Testis (tissue), 3 donors: ENCODE results near the gene USP49. TPM values are rescaled to one million over a fixed set of nuclear protein-coding genes. Genes with fewer than 3 reads are reported as not detected.
"Not testable (repeated sequence)": the region's sequence is repeated elsewhere in the genome, so short reads cannot be mapped to it uniquely, and the experiment has no call there.

Experiments
- DNase-seq: peaks from one replicate; pipeline ENCODE4 v3.0.0-alpha.2; 2019
- H3K27ac ChIP-seq, 2 donors: fragments of 200-600 bp; sonication (generic); one replicate each; pipeline ENCODE4 v1.5.1; 2019
- H3K27me3 ChIP-seq: fragments of 200-600 bp; sonication (generic); one replicate; pipeline ENCODE4 v1.5.1; 2019
- H3K36me3 ChIP-seq: fragments of 200-600 bp; sonication (generic); one replicate; pipeline ENCODE4 v1.5.1; 2017; ENCODE audit warnings: low read depth; ENCODE audit errors: missing control alignments
- H3K4me1 ChIP-seq: fragments of 200-600 bp; sonication (generic); one replicate; pipeline ENCODE4 v1.5.1; 2019
- H3K4me3 ChIP-seq, 2 donors: fragments of 200-600 bp; sonication (generic); one replicate each; pipeline ENCODE4 v1.5.1; 2017 to 2019
- H3K9me3 ChIP-seq: fragments of 200-600 bp; sonication (generic); one replicate; pipeline ENCODE4 v1.5.1; 2017
- POLR2A ChIP-seq: fragments of 450-650 bp; IDR thresholded peaks from one replicate; pipeline ENCODE4 v1.6.1; 2017; ENCODE audit warnings: antibody characterized with exemption, mild to moderate bottlenecking, moderate library complexity
- WGBS, 2 donors: methylation state at CpG; one replicate each; pipeline ENCODE4 v1.1.5; 2018; 5-methylcytosine and 5-hydroxymethylcytosine counted together
- intact Hi-C: fragments of 100-400 bp; cut with DNase I; formaldehyde crosslinking; loops from one replicate; pipeline ENCODE4 v1.15.1; 2023; ENCODE audit warnings: low total_unique reads
- polyA plus RNA-seq: library from polyadenylated mRNA; stranded (reverse); fragments of 350-450 nt; fragmentation: Illumina TruSeq; extraction: RNeasy Lipid Tissue Mini Kit (QIAGEN cat#74804); gene quantifications from one replicate; pipeline ENCODE4 v1.2.3, GENCODE V29; 2014; ENCODE audit warnings: low read depth, low replicate concordance; ENCODE audit not compliant: insufficient read depth
- total RNA-seq, 2 donors: library from RNA; depleted of rRNA; stranded (reverse); fragments of >200 nt; gene quantifications; one replicate each; pipeline ENCODE4 v1.2.3, GENCODE V29; 2016
- TF ChIP-seq, protein P1 (sequence below), 3 experiments: fragments of 450-650 bp in 2 of 3; fragments of 200-600 bp in 1 of 3; sonication (generic) in 1 of 3; IDR thresholded peaks; one replicate each; pipeline ENCODE4 v1.5.1; 2016 to 2019; ENCODE audit warnings: antibody characterized with exemption in 3 of 3, mild to moderate bottlenecking in 2 of 3, moderate library complexity in 1 of 3

USP49 gene
- total and polyA plus RNA-seq, 3 donors from 2014 or later = 9.3 to 26.3 (median 19.7) TPM

GRCh38 chr6:41770381-41771057 lies 124.7 kb downstream of the USP49 start:
- TF ChIP-seq, protein P1, sequence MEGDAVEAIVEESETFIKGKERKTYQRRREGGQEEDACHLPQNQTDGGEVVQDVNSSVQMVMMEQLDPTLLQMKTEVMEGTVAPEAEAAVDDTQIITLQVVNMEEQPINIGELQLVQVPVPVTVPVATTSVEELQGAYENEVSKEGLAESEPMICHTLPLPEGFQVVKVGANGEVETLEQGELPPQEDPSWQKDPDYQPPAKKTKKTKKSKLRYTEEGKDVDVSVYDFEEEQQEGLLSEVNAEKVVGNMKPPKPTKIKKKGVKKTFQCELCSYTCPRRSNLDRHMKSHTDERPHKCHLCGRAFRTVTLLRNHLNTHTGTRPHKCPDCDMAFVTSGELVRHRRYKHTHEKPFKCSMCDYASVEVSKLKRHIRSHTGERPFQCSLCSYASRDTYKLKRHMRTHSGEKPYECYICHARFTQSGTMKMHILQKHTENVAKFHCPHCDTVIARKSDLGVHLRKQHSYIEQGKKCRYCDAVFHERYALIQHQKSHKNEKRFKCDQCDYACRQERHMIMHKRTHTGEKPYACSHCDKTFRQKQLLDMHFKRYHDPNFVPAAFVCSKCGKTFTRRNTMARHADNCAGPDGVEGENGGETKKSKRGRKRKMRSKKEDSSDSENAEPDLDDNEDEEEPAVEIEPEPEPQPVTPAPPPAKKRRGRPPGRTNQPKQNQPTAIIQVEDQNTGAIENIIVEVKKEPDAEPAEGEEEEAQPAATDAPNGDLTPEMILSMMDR (IDR thresholded peaks at IDR 0.05) = no peak
- no peak for TF ChIP-seq POLR2A
- no peak for DNase-seq
- no peak overlapping the region for H3K4me3 ChIP-seq
- H3K36me3 ChIP-seq = no peaks in the 10 kb centered on the region
- no peaks in the 10 kb centered on the region for H3K9me3 ChIP-seq
- intact Hi-C loops = no loop called here
- H3K27me3 ChIP-seq = no peaks in the 10 kb centered on the region
- WGBS, 2 donors = 92% methylated on average over 8 to 30 of the region's 30 CpGs
- no peak overlapping the region for H3K27ac ChIP-seq
- peaks cover 4% of the 10 kb centered on the region for H3K4me1 ChIP-seq

GRCh38 chr6:41769376-41769775 lies 125.8 kb downstream of the USP49 start:
- no peaks in the 10 kb centered on the region for H3K36me3 ChIP-seq
- H3K9me3 ChIP-seq = no peaks in the 10 kb centered on the region
- TF ChIP-seq, protein P1 (IDR thresholded peaks at IDR 0.05) = no peak
- no peak for TF ChIP-seq POLR2A
- no peaks in the 10 kb centered on the region for H3K27me3 ChIP-seq
- DNase-seq = no peak
- no peak overlapping the region for H3K27ac ChIP-seq
- 97 to 98% methylated on average over 8 of the region's 8 CpGs for WGBS, 2 donors
- intact Hi-C loops = no loop called here
- H3K4me1 ChIP-seq = peaks cover 4% of the 10 kb centered on the region
- H3K4me3 ChIP-seq = no peak overlapping the region

- H3K9me3 ChIP-seq = no peaks in the 10 kb centered on the region
- WGBS, 2 donors = 79 to 86% methylated on average over 6 to 10 of the region's 10 CpGs
- TF ChIP-seq, protein P1 (IDR thresholded peaks at IDR 0.05) = no peak
- no peak for TF ChIP-seq POLR2A
These were observed 126.4 kb downstream of the USP49 start for GRCh38 chr6:41768545-41769308.

GRCh38 chr6:41767112-41767833 lies 127.9 kb downstream of the USP49 start:
- WGBS, 2 donors = 58 to 68% methylated on average over 8 to 12 of the region's 12 CpGs
- TF ChIP-seq, protein P1 (IDR thresholded peaks at IDR 0.05) = no peak
- TF ChIP-seq POLR2A = no peak
- Histone ChIP-seq H3K27ac (no peak overlapping the region), H3K4me1 (peaks cover 4% of the 10 kb centered on the region), H3K36me3 (no peaks in the 10 kb centered on the region), H3K9me3 (no peaks in the 10 kb centered on the region), H3K27me3 (no peaks in the 10 kb centered on the region), H3K4me3 (no peak overlapping the region)
- peak; percentile 57 for DNase-seq
- intact Hi-C loops = no loop called here

More at GRCh38 chr6:41768545-41769308, 126.4 kb downstream of the USP49 start:
- no peaks in the 10 kb centered on the region for H3K36me3 ChIP-seq
- H3K27ac ChIP-seq = no peak overlapping the region
- no peak for DNase-seq
- no peak overlapping the region for H3K4me3 ChIP-seq
- intact Hi-C loops = no loop called here
- H3K27me3 ChIP-seq = no peaks in the 10 kb centered on the region
- H3K4me1 ChIP-seq = peaks cover 4% of the 10 kb centered on the region

- DNase-seq, H3K9me3 ChIP-seq, H3K27me3 ChIP-seq, H3K36me3 ChIP-seq, intact Hi-C loops, H3K27ac ChIP-seq, H3K4me1 ChIP-seq, H3K4me3 ChIP-seq: not testable (repeated sequence)
- WGBS, 2 donors = 91 to 97% methylated on average over 4 of the region's 4 CpGs
These were observed 129.0 kb downstream of the USP49 start for GRCh38 chr6:41766043-41766664.
